DMS 273 (cell line): ENCODE results near the gene SLC38A10.
"Not testable (repeated sequence)": the region's sequence is repeated elsewhere in the genome, so short reads cannot be mapped to it uniquely, and the experiment has no call there.

Experiments
- DNase-seq: peaks from one replicate; lab custom pipeline; 2025; ENCODE audit not compliant: unreplicated experiment; lab: John Stamatoyannopoulos, UW

SLC38A10 gene

GRCh38 chr17:81312624-81313325 is 17.7 kb upstream of the SLC38A10 start:
- no peak for DNase-seq

- DNase-seq = no peak
Observed at GRCh38 chr17:81311946-81312345, 16.8 kb upstream of the SLC38A10 start.

- no peak for DNase-seq
Observed at GRCh38 chr17:81310949-81311550, 15.9 kb upstream of the SLC38A10 start.

- DNase-seq = no peak
Observed at GRCh38 chr17:81309859-81310839, 15.0 kb upstream of the SLC38A10 start.

- peak; percentile 63 for DNase-seq
Observed at GRCh38 chr17:81309140-81309858, 14.2 kb upstream of the SLC38A10 start.

GRCh38 chr17:81308784-81309139 is 13.7 kb upstream of the SLC38A10 start:
- not testable (repeated sequence) for DNase-seq

- DNase-seq = no peak
Observed at GRCh38 chr17:81307636-81308560, 12.8 kb upstream of the SLC38A10 start.

GRCh38 chr17:81306898-81307510 is 11.9 kb upstream of the SLC38A10 start:
- DNase-seq = peak; percentile 46

- no peak for DNase-seq
Observed at GRCh38 chr17:81306491-81306890, 11.4 kb upstream of the SLC38A10 start.

GRCh38 chr17:81305051-81305630 is 10.0 kb upstream of the SLC38A10 start:
- DNase-seq = no peak

GRCh38 chr17:81304196-81305015 is 9.3 kb upstream of the SLC38A10 start:
- no peak for DNase-seq

GRCh38 chr17:81303385-81303784 is 8.3 kb upstream of the SLC38A10 start:
- no peak for DNase-seq

- DNase-seq = peak; percentile 50
Observed at GRCh38 chr17:81302861-81303333, 7.8 kb upstream of the SLC38A10 start.

GRCh38 chr17:81302324-81302723 is 7.2 kb upstream of the SLC38A10 start:
- no peak for DNase-seq

- DNase-seq = no peak
Observed at GRCh38 chr17:81301195-81302144, 6.4 kb upstream of the SLC38A10 start.

GRCh38 chr17:81300586-81301155 is 5.6 kb upstream of the SLC38A10 start:
- DNase-seq = no peak
